HEK293 (cell line): ENCODE results near the gene C20orf96.
A peak's percentile ranks its signal among the peaks of the same experiment; 100 is the strongest.

Experiments used
- EGR2 ChIP-seq: fragments of 450-650 bp; formaldehyde crosslinking; IDR thresholded peaks from 2 replicates; pipeline ENCODE4 v1.5.1; 2016; ENCODE audit warnings: low read depth, missing biosample characterization, missing genetic modification characterization
- GLIS1 ChIP-seq: fragments of 450-650 bp; formaldehyde crosslinking; IDR thresholded peaks from 2 replicates; pipeline ENCODE4 v1.5.1; 2016; ENCODE audit warnings: missing biosample characterization, missing genetic modification characterization
- GLIS2 ChIP-seq: fragments of 450-650 bp; formaldehyde crosslinking; IDR thresholded peaks from 2 replicates; pipeline ENCODE4 v1.5.1; 2016; ENCODE audit warnings: missing biosample characterization, missing genetic modification characterization
- HOXA7 ChIP-seq: sonication (generic); formaldehyde crosslinking; IDR thresholded peaks from 2 replicates; pipeline ENCODE4 v1.8.1; 2022; ENCODE audit warnings: missing genetic modification reagents, borderline replicate concordance
- IKZF3 ChIP-seq: fragments of 450-650 bp; IDR thresholded peaks from 2 replicates; pipeline ENCODE4 v1.5.0; 2018; ENCODE audit warnings: missing biosample characterization, mild to moderate bottlenecking, missing genetic modification characterization, moderate library complexity
- KLF9 ChIP-seq: fragments of 450-650 bp; formaldehyde crosslinking; IDR thresholded peaks from 2 replicates; pipeline ENCODE4 v1.5.1; 2016; ENCODE audit warnings: missing biosample characterization, missing genetic modification characterization, low read depth
- PRDM1 ChIP-seq: fragments of 450-650 bp; formaldehyde crosslinking; IDR thresholded peaks from 2 replicates; pipeline ENCODE4; 2016; ENCODE audit warnings: missing biosample characterization, missing genetic modification characterization
- PRDM10 ChIP-seq: fragments of 450-650 bp; formaldehyde crosslinking; IDR thresholded peaks from 2 replicates; pipeline ENCODE4 v1.5.1; 2016; ENCODE audit warnings: missing biosample characterization, missing genetic modification characterization
- REPIN1 ChIP-seq: fragments of 450-650 bp; formaldehyde crosslinking; IDR thresholded peaks from 2 replicates; pipeline ENCODE4 v1.5.1; 2017; ENCODE audit warnings: missing biosample characterization, missing genetic modification characterization, low read depth
- WT1 ChIP-seq: fragments of 450-650 bp; formaldehyde crosslinking; IDR thresholded peaks from 2 replicates; pipeline ENCODE4 v1.5.1; 2016; ENCODE audit warnings: missing biosample characterization, missing genetic modification characterization
- ZBTB20 ChIP-seq: fragments of 450-650 bp; formaldehyde crosslinking; IDR thresholded peaks from 2 replicates; pipeline ENCODE4 v1.5.1; 2016; ENCODE audit warnings: missing biosample characterization, missing genetic modification characterization
- ZBTB6 ChIP-seq: fragments of 450-650 bp; formaldehyde crosslinking; IDR thresholded peaks from 2 replicates; pipeline ENCODE4 v1.5.1; 2017; ENCODE audit warnings: missing biosample characterization, missing genetic modification characterization
- ZFHX2 ChIP-seq: fragments of 450-650 bp; formaldehyde crosslinking; conservative IDR thresholded peaks from 2 replicates; pipeline ENCODE4 v1.5.1; 2016; ENCODE audit warnings: missing biosample characterization, missing genetic modification characterization
- ZIC2 ChIP-seq: fragments of 450-650 bp; formaldehyde crosslinking; IDR thresholded peaks from 2 replicates; pipeline ENCODE4 v1.5.1; 2016; ENCODE audit warnings: missing biosample characterization, missing genetic modification characterization
- ZNF140 ChIP-seq: fragments of 450-650 bp; formaldehyde crosslinking; IDR thresholded peaks from 2 replicates; pipeline ENCODE4 v1.5.1; 2016; ENCODE audit warnings: missing biosample characterization, missing genetic modification characterization
- ZNF19 ChIP-seq: fragments of 450-650 bp; formaldehyde crosslinking; IDR thresholded peaks from 2 replicates; pipeline ENCODE4; 2016; ENCODE audit warnings: missing biosample characterization, missing genetic modification characterization, low read depth
- ZNF211 ChIP-seq: fragments of 450-650 bp; formaldehyde crosslinking; IDR thresholded peaks from 2 replicates; pipeline ENCODE4 v1.5.1; 2016; ENCODE audit warnings: low read depth, missing biosample characterization, missing genetic modification characterization
- ZNF266 ChIP-seq: fragments of 450-650 bp; formaldehyde crosslinking; IDR thresholded peaks from 2 replicates; pipeline ENCODE4 v1.5.1; 2016; ENCODE audit warnings: missing biosample characterization, missing genetic modification characterization, low read depth
- ZNF292 ChIP-seq: fragments of 450-650 bp; formaldehyde crosslinking; IDR thresholded peaks from 2 replicates; pipeline ENCODE4 v1.5.1; 2016; ENCODE audit warnings: low read depth, missing biosample characterization, missing genetic modification characterization, borderline replicate concordance
- ZNF324 ChIP-seq: fragments of 450-650 bp; formaldehyde crosslinking; IDR thresholded peaks from 2 replicates; pipeline ENCODE4 v1.5.1; 2016; ENCODE audit warnings: missing biosample characterization, missing genetic modification characterization
- ZNF366 ChIP-seq: fragments of 450-650 bp; formaldehyde crosslinking; conservative IDR thresholded peaks from 2 replicates; pipeline ENCODE4 v1.5.1; 2016; ENCODE audit warnings: missing biosample characterization, missing genetic modification characterization
- ZNF529 ChIP-seq: fragments of 450-650 bp; formaldehyde crosslinking; IDR thresholded peaks from 2 replicates; pipeline ENCODE4 v1.5.1; 2017; ENCODE audit warnings: missing genetic modification characterization, missing biosample characterization; ENCODE audit not compliant: insufficient replicate concordance
- ZNF561 ChIP-seq: fragments of 450-650 bp; IDR thresholded peaks from 2 replicates; pipeline ENCODE4 v1.5.1; 2018; ENCODE audit warnings: missing biosample characterization, missing genetic modification characterization, borderline replicate concordance
- ZNF596 ChIP-seq: fragments of 450-650 bp; IDR thresholded peaks from 2 replicates; pipeline ENCODE4 v1.5.0; 2018; ENCODE audit warnings: missing biosample characterization, mild to moderate bottlenecking, missing genetic modification characterization, moderate library complexity
- ZNF626 ChIP-seq: fragments of 450-650 bp; sonication (Bioruptor Pico); formaldehyde crosslinking; IDR thresholded peaks from 2 replicates; pipeline ENCODE4 v1.5.1; 2018; ENCODE audit warnings: missing biosample characterization, missing genetic modification characterization, inconsistent platforms
- ZNF654 ChIP-seq: fragments of 450-650 bp; formaldehyde crosslinking; IDR thresholded peaks from 2 replicates; pipeline ENCODE4 v1.5.1; 2016; ENCODE audit warnings: low read depth, missing biosample characterization, missing genetic modification characterization
- ZNF664 ChIP-seq: fragments of 450-650 bp; formaldehyde crosslinking; IDR thresholded peaks from 2 replicates; pipeline ENCODE4 v1.5.1; 2016; ENCODE audit warnings: missing biosample characterization, missing genetic modification characterization
- ZNF677 ChIP-seq: fragments of 450-650 bp; IDR thresholded peaks from 2 replicates; pipeline ENCODE4 v1.5.0; 2018; ENCODE audit warnings: missing biosample characterization, mild to moderate bottlenecking, missing genetic modification characterization, moderate library complexity
- ZNF792 ChIP-seq: fragments of 450-650 bp; formaldehyde crosslinking; IDR thresholded peaks from 2 replicates; pipeline ENCODE4 v1.5.1; 2016; ENCODE audit warnings: missing biosample characterization, missing genetic modification characterization
- ZSCAN30 ChIP-seq: fragments of 450-650 bp; IDR thresholded peaks from 2 replicates; pipeline ENCODE4 v1.5.1; 2018; ENCODE audit warnings: missing biosample characterization, mild to moderate bottlenecking, missing genetic modification characterization, moderate library complexity
- TF ChIP-seq, protein P1 (sequence below): fragments of 450-650 bp; formaldehyde crosslinking; IDR thresholded peaks from 2 replicates; pipeline ENCODE4 v1.5.1; 2017; ENCODE audit warnings: missing biosample characterization, missing genetic modification characterization
- TF ChIP-seq, protein P2 (sequence below): fragments of 450-650 bp; formaldehyde crosslinking; IDR thresholded peaks from 2 replicates; pipeline ENCODE4 v1.5.1; 2016; ENCODE audit warnings: missing biosample characterization, missing genetic modification characterization, borderline replicate concordance

Gene C20orf96

GRCh38 chr20:325045-325888, 34.7 kb upstream of the C20orf96 start, which contains the start of gene SOX12 (continued):
- TF ChIP-seq, protein P1, sequence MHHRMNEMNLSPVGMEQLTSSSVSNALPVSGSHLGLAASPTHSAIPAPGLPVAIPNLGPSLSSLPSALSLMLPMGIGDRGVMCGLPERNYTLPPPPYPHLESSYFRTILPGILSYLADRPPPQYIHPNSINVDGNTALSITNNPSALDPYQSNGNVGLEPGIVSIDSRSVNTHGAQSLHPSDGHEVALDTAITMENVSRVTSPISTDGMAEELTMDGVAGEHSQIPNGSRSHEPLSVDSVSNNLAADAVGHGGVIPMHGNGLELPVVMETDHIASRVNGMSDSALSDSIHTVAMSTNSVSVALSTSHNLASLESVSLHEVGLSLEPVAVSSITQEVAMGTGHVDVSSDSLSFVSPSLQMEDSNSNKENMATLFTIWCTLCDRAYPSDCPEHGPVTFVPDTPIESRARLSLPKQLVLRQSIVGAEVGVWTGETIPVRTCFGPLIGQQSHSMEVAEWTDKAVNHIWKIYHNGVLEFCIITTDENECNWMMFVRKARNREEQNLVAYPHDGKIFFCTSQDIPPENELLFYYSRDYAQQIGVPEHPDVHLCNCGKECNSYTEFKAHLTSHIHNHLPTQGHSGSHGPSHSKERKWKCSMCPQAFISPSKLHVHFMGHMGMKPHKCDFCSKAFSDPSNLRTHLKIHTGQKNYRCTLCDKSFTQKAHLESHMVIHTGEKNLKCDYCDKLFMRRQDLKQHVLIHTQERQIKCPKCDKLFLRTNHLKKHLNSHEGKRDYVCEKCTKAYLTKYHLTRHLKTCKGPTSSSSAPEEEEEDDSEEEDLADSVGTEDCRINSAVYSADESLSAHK, result peak; percentile 85
- TF ChIP-seq ZSCAN30 (peak; percentile 68; the same call in 1 of the 2 replicates), ZNF292 (no peak), ZNF596 (peak; percentile 40; the same call in 1 of the 2 replicates), WT1 (tag by site-specific recombination) (no peak), PRDM1 (tag by site-specific recombination) (no peak), ZNF626 (no peak), GLIS2 (tag by site-specific recombination) (no peak), HOXA7 (no peak), ZNF664 (tag by site-specific recombination) (no peak), PRDM10 (tag by site-specific recombination) (peak; percentile 93), KLF9 (tag by site-specific recombination) (peak; percentile 17; the same call in 1 of the 2 replicates), ZNF792 (tag by site-specific recombination) (no peak), ZNF654 (tag by site-specific recombination) (no peak), ZFHX2 (peak; percentile 87), ZNF561 (0 out of 2 replicates have a peak, but pooled peaks have one; percentile 24), ZBTB20 (tag by site-specific recombination) (peak; percentile 54; the same call in 1 of the 2 replicates), REPIN1 (no peak), EGR2 (peak; percentile 45; the same call in 1 of the 2 replicates), IKZF3 (no peak), ZNF366 (tag by site-specific recombination) (peak; percentile 61), ZBTB6 (tag by site-specific recombination) (peak; percentile 68; the same call in 1 of the 2 replicates), ZNF211 (tag by site-specific recombination) (no peak), ZNF677 (tag by site-specific recombination) (no peak), ZIC2 (tag by site-specific recombination) (no peak), ZNF324 (tag by site-specific recombination) (no peak), ZNF19 (tag by site-specific recombination) (no peak), GLIS1 (no peak; the same call in 1 of the 2 replicates), ZNF529 (tag by site-specific recombination) (no peak), ZNF140 (tag by site-specific recombination) (no peak), ZNF266 (tag by site-specific recombination) (no peak)
- TF ChIP-seq, protein P2, sequence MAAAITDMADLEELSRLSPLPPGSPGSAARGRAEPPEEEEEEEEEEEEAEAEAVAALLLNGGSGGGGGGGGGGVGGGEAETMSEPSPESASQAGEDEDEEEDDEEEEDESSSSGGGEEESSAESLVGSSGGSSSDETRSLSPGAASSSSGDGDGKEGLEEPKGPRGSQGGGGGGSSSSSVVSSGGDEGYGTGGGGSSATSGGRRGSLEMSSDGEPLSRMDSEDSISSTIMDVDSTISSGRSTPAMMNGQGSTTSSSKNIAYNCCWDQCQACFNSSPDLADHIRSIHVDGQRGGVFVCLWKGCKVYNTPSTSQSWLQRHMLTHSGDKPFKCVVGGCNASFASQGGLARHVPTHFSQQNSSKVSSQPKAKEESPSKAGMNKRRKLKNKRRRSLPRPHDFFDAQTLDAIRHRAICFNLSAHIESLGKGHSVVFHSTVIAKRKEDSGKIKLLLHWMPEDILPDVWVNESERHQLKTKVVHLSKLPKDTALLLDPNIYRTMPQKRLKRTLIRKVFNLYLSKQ, result no peak
